GM15510 (cell line): Measurements from ENCODE around the gene FRMD5.

Experiments
- POLR2A ChIP-seq: IDR thresholded peaks from 3 replicates; pipeline ENCODE4 v1.6.1; 2011; ENCODE audit warnings: borderline replicate concordance; ENCODE audit not compliant: insufficient read length; ENCODE audit errors: extremely low read depth

FRMD5 gene

GRCh38 chr15:43919540-43920253 is 275.4 kb downstream of the FRMD5 start:
- no peak for TF ChIP-seq POLR2A

GRCh38 chr15:43918717-43919116 is 276.4 kb downstream of the FRMD5 start:
- no peak for TF ChIP-seq POLR2A

- no peak for TF ChIP-seq POLR2A
These were observed 278.8 kb downstream of the FRMD5 start for GRCh38 chr15:43916326-43916660.

GRCh38 chr15:43915631-43916325 is 279.3 kb downstream of the FRMD5 start:
- no peak for TF ChIP-seq POLR2A

GRCh38 chr15:43913941-43914340 is 281.1 kb downstream of the FRMD5 start:
- TF ChIP-seq POLR2A: no peak

- no peak for TF ChIP-seq POLR2A
These were observed 281.9 kb downstream of the FRMD5 start for GRCh38 chr15:43913026-43913780.

- TF ChIP-seq POLR2A: no peak
These were observed 282.9 kb downstream of the FRMD5 start for GRCh38 chr15:43912208-43912607.

GRCh38 chr15:43911235-43911781 is 283.8 kb downstream of the FRMD5 start:
- no peak for TF ChIP-seq POLR2A

GRCh38 chr15:43908516-43909050 is 286.5 kb downstream of the FRMD5 start:
- no peak for TF ChIP-seq POLR2A

GRCh38 chr15:43905755-43906154 is 289.3 kb downstream of the FRMD5 start:
- TF ChIP-seq POLR2A: no peak

- TF ChIP-seq POLR2A: no peak
These were observed 291.2 kb downstream of the FRMD5 start for GRCh38 chr15:43903864-43904290.

GRCh38 chr15:43901495-43901894 is 293.6 kb downstream of the FRMD5 start:
- no peak for TF ChIP-seq POLR2A

GRCh38 chr15:43900996-43901395 is 294.1 kb downstream of the FRMD5 start:
- no peak for TF ChIP-seq POLR2A

GRCh38 chr15:43899928-43900327 is 295.1 kb downstream of the FRMD5 start:
- TF ChIP-seq POLR2A: no peak

GRCh38 chr15:43898891-43899290 is 296.2 kb downstream of the FRMD5 start:
- TF ChIP-seq POLR2A: no peak
